Cerebellar nuclear complex (tissue), 1 donor: ENCODE results near the gene SH2D3C.

Experiments
- DNase-seq, 2 experiments: peaks; one replicate each; lab custom pipeline; 2025; lab: John Stamatoyannopoulos, UW

SH2D3C gene

DNA sequence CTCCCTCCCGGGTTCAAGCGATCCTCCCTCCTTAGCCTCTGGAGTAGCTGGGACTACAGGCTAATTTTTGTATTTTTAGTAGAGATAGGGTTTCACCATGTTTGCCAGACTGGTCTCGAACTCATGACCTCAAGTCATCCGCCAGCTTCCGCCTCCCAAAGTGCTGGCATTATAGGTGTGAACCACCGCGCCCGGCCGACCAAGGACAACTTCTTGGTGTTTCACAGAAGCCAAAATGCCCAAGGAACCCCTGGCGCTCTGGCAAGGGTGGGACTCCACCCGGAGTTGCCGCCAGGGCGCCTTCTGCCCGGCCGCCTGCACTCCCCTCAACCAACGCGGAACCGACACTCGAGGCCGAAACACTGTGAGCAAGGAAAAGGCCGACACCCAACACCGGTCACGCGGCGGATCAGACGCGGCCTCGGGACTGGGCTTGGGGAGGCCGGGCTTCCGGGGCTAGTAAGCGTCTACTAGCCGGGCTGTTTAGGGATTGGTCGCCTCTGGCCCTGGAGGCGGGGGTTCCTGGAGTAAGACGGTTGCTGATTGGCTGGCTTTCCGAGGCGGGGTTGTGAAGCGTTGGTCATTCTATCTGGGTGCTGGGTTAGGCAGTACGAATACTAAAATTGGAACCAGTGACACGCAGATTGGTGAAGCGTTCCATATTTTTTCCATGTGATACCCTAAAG is 79.3 kb downstream of the SH2D3C start:
- peak; percentile 80 to 97 for DNase-seq

- DNase-seq, result no peak
Observed at GRCh38 chr9:127698386-127698785, 80.1 kb downstream of the SH2D3C start.

DNA sequence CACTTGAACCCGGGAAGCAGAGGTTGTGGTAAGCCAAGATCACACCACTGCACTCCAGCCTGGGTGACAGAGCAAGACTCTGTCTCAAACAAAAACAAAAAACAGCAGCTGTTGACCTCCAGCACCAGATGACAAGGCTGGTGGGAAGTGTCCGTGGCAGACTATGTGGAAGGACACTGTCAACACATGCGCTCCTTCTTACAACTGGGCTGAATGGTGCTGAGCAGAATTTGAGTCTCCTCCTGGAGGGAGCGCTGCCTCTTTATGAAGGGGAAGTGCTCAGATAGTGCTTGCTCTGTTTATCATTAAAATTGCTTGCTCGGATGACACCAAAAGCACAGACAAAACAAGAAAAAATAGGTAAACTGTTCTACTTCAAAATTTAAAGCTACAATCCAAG is 80.9 kb downstream of the SH2D3C start:
- DNase-seq, result no peak

DNA sequence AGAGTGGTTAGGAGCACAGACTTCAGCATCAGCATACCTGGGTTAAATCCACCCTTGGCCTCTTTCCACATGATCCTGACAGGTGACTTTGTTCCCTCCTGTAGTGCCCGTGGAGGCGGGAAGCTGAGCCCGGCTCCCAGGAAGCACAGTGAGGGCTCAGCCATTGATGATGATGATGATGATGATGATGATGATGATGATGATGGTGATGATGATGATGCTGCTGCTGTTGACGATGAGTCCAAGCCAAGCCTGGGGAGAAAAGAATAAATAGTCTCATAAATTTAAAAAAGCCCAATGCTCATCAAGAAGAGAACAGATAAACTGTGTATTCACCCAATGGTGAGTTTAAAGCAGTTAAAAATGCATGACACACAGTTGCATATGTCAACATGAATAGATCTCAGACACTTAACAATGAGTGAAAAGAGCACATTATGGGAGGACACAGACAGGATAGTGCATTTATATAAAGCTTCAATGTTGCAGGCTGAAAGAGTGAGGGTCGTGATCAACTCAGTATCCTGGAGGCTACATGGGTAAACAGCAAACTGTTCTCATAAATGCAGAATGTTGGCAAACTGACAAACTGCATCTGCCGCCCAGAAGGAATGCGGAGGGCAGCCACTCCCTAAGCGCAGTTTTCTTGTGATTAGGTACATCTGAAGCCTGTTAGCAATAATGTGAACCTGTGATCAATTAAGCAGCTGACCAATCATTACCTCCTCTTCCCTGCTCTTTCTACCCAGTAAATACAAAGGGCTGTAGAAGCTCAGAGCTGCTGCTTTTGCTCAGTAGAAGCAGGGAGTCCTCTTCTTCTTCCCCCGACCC is 83.4 kb downstream of the SH2D3C start:
- DNase-seq, result no peak

- no peak for DNase-seq
Observed at GRCh38 chr9:127693697-127694096, 84.8 kb downstream of the SH2D3C start.

DNA sequence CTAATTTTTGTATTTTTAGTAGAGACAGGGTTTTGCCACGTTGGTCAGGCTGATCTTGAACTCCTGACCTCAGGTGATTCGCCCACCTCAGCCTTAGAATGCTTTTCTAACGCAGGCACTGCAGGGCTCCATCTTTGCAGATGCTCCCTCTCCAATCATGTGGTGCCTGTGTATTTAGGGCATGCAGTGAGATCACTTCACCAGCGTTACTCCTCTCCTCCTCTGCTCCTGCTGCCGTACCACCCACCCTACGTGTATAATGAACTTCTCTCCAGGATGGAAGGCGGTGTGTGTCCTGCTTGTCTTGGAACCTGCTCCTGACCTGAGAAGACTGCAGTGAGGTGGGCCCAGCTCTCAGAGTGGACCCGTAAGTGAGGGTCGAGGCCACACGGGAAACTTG is 85.3 kb downstream of the SH2D3C start:
- DNase-seq, result no peak

DNA sequence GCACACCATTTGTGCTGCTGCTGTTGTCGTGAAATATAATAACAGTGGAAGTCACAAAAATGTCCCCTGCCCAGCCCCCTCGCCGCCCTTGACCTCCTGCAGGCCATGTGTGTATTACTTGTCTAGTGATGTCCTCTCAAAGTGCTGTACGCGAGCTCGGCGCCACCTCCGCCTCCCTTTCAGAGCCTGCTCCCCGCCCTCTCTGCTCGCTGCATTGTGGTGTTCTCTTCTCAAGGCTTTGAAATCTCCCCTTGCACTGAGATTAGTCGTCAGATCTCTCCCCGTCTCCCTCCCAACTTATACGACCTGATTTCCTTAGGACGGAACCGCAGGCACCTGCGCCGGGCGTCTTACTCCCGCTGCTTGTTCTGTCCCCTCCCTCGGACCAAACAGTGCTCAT is 86.4 kb downstream of the SH2D3C start:
- DNase-seq, result no peak

- DNase-seq, result no peak
Observed at GRCh38 chr9:127690735-127691134, 87.7 kb downstream of the SH2D3C start.

- no peak for DNase-seq
Observed at GRCh38 chr9:127689329-127690000, 89.0 kb downstream of the SH2D3C start.
